Esophagus (tissue), 2 donors: ENCODE data around the gene CEP250. TPM values are rescaled to one million over a fixed set of nuclear protein-coding genes. Genes with fewer than 3 reads are reported as not detected.
"Not testable (repeated sequence)": the region's sequence is repeated elsewhere in the genome, so short reads cannot be mapped to it uniquely, and the experiment has no call there.

Source experiments
- H3K27ac ChIP-seq, 2 donors: one replicate each; pipeline ENCODE4 v1.5.1; 2013; ENCODE audit warnings: low read depth in 2 of 2, mild to moderate bottlenecking in 2 of 2, inconsistent platforms in 1 of 2, low read length in 1 of 2, moderate library complexity in 1 of 2
- H3K27me3 ChIP-seq, 2 donors: one replicate each; pipeline ENCODE4 v1.6.1; 2013; ENCODE audit warnings: low read length in 2 of 2, control low read depth in 1 of 2, mild to moderate bottlenecking in 1 of 2; ENCODE audit not compliant: insufficient read depth in 2 of 2, control insufficient read depth in 1 of 2
- H3K36me3 ChIP-seq, 2 donors: one replicate each; pipeline ENCODE4 v1.6.1; 2013; ENCODE audit warnings: low read length in 1 of 2; ENCODE audit not compliant: control insufficient read depth in 2 of 2, insufficient read depth in 2 of 2
- H3K4me1 ChIP-seq, 2 donors: one replicate each; pipeline ENCODE4 v1.6.1; 2013; ENCODE audit warnings: low read length in 1 of 2; ENCODE audit not compliant: control insufficient read depth in 2 of 2, insufficient read depth in 2 of 2
- H3K4me3 ChIP-seq, 2 donors: one replicate each; pipeline ENCODE4 v1.5.1; 2013; ENCODE audit warnings: low read length in 2 of 2, mild to moderate bottlenecking in 2 of 2, low read depth in 1 of 2, moderate library complexity in 1 of 2
- H3K9me3 ChIP-seq, 2 donors: one replicate each; pipeline ENCODE4 v1.6.1; 2013; ENCODE audit warnings: mild to moderate bottlenecking in 2 of 2, low read depth in 1 of 2, low read length in 1 of 2, moderate library complexity in 1 of 2; ENCODE audit not compliant: control insufficient read depth in 2 of 2, insufficient read depth in 1 of 2
- WGBS, 2 donors: extraction: QIAGEN DNeasy Blood & Tissue Kit; methylation state at CpG; one replicate each; pipeline ENCODE4 v1.1.7; 2013; 5-methylcytosine and 5-hydroxymethylcytosine counted together
- polyA plus RNA-seq, 2 donors: library from polyadenylated mRNA; stranded (reverse); fragments of 200-250 nt; gene quantifications; one replicate each; pipeline ENCODE4 v1.2.3, GENCODE V29; 2013
- donor health status: healthy with polysubstance abuse.
- donor health status: Bipolar disorder and iron deficiency.

CEP250 gene
- polyA plus RNA-seq, 2 donors = 6.8 to 20.7 TPM

DNA sequence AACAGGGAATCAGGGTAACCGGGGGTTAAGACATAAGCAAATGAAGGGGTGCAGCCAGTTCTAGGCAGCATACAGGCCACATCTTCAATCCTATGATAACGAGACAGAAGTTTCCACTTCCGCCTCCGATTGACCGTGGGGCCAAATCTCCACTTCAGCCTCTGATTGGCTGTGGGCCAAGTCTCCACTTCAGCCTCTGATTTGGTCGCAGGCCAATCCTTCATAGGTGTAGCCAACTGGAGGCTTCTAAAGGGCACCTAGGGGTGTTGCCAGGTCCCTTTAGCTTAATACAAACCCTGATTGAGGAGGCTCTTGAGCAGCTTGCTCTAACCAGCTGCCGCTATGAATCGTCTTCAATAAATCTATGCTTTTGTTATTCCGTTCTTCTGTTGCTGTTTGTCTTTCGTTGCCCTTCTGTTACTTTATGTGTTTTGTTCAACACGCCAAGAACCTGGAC, 84.4 kb downstream of the CEP250 start:
- Histone ChIP-seq H3K4me3 (no peak overlapping the region), H3K27me3 (no peaks in the 10 kb centered on the region), H3K27ac (no peak overlapping the region), H3K9me3 (no peaks in the 10 kb centered on the region), H3K36me3 (no peaks in the 10 kb centered on the region), H3K4me1 (peaks cover 4 to 6% of the 10 kb centered on the region in 2 donors)
- WGBS, 2 donors = 60 to 67% methylated on average over 11 of the region's 11 CpGs

DNA sequence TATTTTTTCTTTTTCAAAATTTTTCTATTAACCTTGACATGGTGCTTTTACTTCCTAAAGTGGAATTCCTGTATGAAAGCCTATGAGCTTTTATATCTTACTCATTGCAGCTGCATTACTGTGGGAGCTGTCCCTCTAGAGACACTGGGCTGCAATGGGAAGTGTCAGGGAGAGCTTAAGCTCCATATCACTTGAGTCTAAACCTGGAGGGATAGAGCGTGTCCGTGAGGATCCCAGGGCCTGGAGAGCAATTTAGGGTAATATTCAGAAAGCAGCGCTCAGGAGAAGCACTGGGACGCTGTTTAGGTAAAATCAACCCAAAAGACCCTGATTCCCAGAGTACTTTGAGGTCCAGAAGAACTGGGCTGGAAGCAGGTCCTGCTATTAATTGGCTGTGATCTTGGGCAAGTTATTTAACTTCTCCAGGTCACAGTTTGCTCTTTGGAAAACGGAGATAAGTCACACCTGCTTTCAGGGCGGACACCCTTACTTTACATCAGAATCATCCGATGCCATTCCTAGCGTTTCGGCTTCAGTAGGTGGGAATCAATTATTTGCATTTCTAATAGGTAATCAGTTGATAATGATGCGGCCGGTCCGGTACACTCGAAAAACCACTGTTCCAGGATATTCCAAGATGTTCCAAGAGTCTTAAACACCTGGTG, 85.9 kb downstream of the CEP250 start:
- H3K27ac ChIP-seq = peak overlapping the region in 1 of 2 donors; percentile 83
- H3K36me3 ChIP-seq = no peaks in the 10 kb centered on the region
- peak overlapping the region; percentile 71 to 94 for H3K4me3 ChIP-seq
- H3K27me3 ChIP-seq = no peaks in the 10 kb centered on the region
- WGBS, 2 donors = 31 to 36% methylated on average over 13 of the region's 13 CpGs
- H3K9me3 ChIP-seq = no peaks in the 10 kb centered on the region
- H3K4me1 ChIP-seq = peaks cover 4 to 6% of the 10 kb centered on the region in 2 donors

DNA sequence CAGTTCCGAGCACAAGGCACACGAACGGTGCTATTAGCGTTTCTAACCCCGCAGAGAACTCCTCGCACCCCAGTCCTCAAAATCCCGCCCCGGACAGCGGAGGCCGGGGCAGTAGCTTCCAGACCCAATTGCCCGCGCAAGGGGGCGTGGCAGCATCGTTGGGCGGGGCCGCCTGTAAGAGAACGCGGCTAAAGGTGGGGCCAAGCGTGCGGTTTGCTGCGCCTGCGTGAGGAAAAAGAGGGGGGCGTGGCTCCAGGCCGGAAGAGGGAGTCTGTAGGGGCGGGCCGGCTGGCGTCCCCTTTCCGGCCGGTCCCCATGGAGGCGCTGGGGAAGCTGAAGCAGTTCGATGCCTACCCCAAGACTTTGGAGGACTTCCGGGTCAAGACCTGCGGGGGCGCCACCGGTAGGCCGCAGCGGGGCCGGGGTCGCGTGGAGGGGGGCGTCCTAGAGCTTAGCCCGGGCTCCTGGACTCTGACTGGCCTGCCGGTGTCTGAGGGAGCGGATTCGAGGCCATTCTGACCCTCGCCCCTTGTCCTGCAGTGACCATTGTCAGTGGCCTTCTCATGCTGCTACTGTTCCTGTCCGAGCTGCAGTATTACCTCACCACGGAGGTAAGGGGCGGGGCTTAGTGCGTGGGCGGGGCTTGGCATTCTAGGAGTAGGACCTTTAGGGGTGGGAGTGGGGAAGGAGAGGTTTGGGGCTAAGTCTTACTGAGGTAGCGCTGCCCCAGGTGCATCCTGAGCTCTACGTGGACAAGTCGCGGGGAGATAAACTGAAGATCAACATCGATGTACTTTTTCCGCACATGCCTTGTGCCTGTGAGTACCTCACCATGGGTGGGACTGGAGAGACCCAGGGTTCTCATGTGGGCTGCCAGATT, 86.6 kb downstream of the CEP250 start, which contains the start of gene ERGIC3:
Gene ERGIC3, plus strand, starts transcription at position 296 of the 880 bp plus-strand sequence. Its CDS starts 20 bp downstream, at position 316.
- no peaks in the 10 kb centered on the region for H3K27me3 ChIP-seq
- WGBS, 2 donors = 6 to 7% methylated on average over 56 to 57 of the region's 57 CpGs
- no peaks in the 10 kb centered on the region for H3K9me3 ChIP-seq

GRCh38 chr20:35542990-35543389, 87.6 kb downstream of the CEP250 start:
- Histone ChIP-seq H3K9me3 (no peaks in the 10 kb centered on the region), H3K27ac (no peak overlapping the region), H3K4me1 (peaks cover 4 to 6% of the 10 kb centered on the region in 2 donors), H3K36me3 (peaks cover 3 to 5% of the 10 kb centered on the region in 2 donors), H3K4me3 (no peak overlapping the region), H3K27me3 (no peaks in the 10 kb centered on the region)
- 92 to 95% methylated on average over 1 of the region's 1 CpG for WGBS, 2 donors

More for the DNA sequence above, 86.6 kb downstream of the CEP250 start, which contains the start of gene ERGIC3:
- Histone ChIP-seq H3K4me1 (peaks cover 4 to 6% of the 10 kb centered on the region in 2 donors), H3K36me3 (peaks cover 0 to 2% of the 10 kb centered on the region in 2 donors), H3K27ac (peak within 1 kb of the TSS; percentile 68 to 83), H3K4me3 (peak within 1 kb of the TSS; percentile 71 to 94)

DNA sequence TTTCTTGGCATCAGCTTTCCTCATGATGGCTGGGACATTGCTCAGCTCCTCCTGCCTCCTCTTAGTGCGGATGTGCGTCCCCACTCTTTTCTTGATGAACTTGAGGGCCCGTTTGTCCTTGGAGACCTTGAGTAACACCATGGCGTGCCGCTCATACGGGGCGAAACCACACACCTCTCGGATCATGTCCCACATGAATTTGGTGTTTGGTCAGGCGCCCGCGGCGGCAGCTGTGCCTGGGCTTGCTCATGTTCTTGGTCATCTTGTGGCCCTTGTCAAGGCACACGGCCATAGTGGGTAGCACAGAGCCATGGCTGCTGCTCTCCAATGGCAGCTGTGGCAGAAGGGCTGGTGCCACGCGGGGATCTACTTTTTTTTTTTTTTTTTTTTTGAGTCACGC, 89.0 kb downstream of the CEP250 start:
- H3K27ac ChIP-seq = no peak overlapping the region
- H3K4me1 ChIP-seq = peaks cover 4 to 6% of the 10 kb centered on the region in 2 donors
- no peaks in the 10 kb centered on the region for H3K9me3 ChIP-seq
- H3K4me3 ChIP-seq = no peak overlapping the region
- 94 to 96% methylated on average over 16 of the region's 16 CpGs for WGBS, 2 donors
- H3K27me3 ChIP-seq = no peaks in the 10 kb centered on the region
- H3K36me3 ChIP-seq = peaks cover 5 to 12% of the 10 kb centered on the region in 2 donors

GRCh38 chr20:35544941-35545340, 89.5 kb downstream of the CEP250 start:
- not testable (repeated sequence) for H3K9me3 ChIP-seq, H3K4me1 ChIP-seq, H3K27ac ChIP-seq, H3K4me3 ChIP-seq, H3K27me3 ChIP-seq
- peaks cover 5 to 12% of the 10 kb centered on the region in 2 donors for H3K36me3 ChIP-seq
- 94 to 95% methylated on average over 7 of the region's 7 CpGs for WGBS, 2 donors

GRCh38 chr20:35546127-35546526, 90.7 kb downstream of the CEP250 start:
- Histone ChIP-seq H3K4me3 (no peak overlapping the region), H3K9me3 (no peaks in the 10 kb centered on the region), H3K4me1 (peaks cover 4 to 6% of the 10 kb centered on the region in 2 donors), H3K27ac (no peak overlapping the region), H3K36me3 (peaks cover 5 to 12% of the 10 kb centered on the region in 2 donors), H3K27me3 (no peaks in the 10 kb centered on the region)
- 76 to 86% methylated on average over 1 of the region's 1 CpG for WGBS, 2 donors

DNA sequence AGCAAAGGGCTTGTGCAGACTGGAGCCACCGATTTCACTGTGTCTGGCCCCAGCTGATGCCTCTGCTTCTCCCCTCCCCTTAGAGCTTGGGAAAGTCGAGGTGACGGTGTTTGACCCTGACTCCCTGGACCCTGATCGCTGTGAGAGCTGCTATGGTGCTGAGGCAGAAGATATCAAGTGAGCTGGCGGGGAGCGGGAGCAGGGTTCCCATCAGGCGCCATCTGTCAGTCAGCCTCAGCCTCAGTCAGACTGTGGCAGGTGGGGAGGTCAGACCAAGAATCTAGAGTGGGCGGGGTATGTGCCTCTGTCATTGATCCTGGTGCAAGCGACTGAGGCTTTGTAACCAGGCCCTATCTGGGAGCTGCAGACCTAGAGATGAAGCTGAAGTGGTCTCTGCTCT, 91.9 kb downstream of the CEP250 start:
- no peak overlapping the region for H3K4me3 ChIP-seq
- H3K27ac ChIP-seq = no peak overlapping the region
- 81 to 83% methylated on average over 9 of the region's 9 CpGs for WGBS, 2 donors
- no peaks in the 10 kb centered on the region for H3K9me3 ChIP-seq
- peaks cover 5 to 21% of the 10 kb centered on the region in 2 donors for H3K36me3 ChIP-seq
- no peaks in the 10 kb centered on the region for H3K27me3 ChIP-seq
- peaks cover 4 to 6% of the 10 kb centered on the region in 2 donors for H3K4me1 ChIP-seq

DNA sequence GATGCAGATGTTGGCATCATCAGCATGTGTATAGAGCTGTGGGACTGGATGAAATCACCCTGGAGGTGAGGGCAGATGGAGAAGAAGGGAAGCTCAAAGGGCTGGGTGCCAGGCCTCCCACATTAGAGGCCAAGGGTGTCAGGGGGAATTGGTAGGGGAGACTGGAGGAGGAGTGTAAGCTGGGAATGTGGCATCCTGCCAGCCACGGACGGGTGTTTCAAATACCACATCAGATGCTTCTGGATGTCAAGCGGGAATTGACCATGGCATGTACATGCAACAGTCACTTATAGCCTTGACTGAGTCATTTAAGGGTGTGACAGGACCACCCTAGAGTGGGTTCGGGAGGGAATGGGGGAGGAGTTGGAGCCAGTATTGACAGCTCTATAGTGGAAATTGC, 96.1 kb downstream of the CEP250 start:
- 64 to 73% methylated on average over 4 of the region's 4 CpGs for WGBS, 2 donors
- Histone ChIP-seq H3K27me3 (no peaks in the 10 kb centered on the region), H3K4me3 (no peak overlapping the region), H3K4me1 (no peaks in the 10 kb centered on the region), H3K9me3 (no peaks in the 10 kb centered on the region), H3K27ac (no peak overlapping the region), H3K36me3 (peaks cover 21 to 42% of the 10 kb centered on the region in 2 donors)
